D721Med (cell line): ENCODE measurements around the gene LMX1B.

Experiments used
- DNase-seq: peaks from one replicate; pipeline ENCODE4 v3.0.0; 2011; ENCODE audit warnings: low spot score; ENCODE audit not compliant: insufficient read length
- FAIRE-seq: peaks from 2 replicates; lab custom pipeline; 2011; peaks lifted over from hg19 to GRCh38; lab: Jason Lieb, UNC
- TF ChIP-seq, protein P1 (sequence below): IDR thresholded peaks from 2 replicates; pipeline ENCODE4 v1.5.1; 2012; ENCODE audit warnings: mild to moderate bottlenecking, control low read depth; ENCODE audit not compliant: insufficient read depth; ENCODE audit errors: missing control alignments

LMX1B gene

GRCh38 chr9:126743041-126743440 lies 129.3 kb downstream of the LMX1B start:
- FAIRE-seq, result no peak

DNA sequence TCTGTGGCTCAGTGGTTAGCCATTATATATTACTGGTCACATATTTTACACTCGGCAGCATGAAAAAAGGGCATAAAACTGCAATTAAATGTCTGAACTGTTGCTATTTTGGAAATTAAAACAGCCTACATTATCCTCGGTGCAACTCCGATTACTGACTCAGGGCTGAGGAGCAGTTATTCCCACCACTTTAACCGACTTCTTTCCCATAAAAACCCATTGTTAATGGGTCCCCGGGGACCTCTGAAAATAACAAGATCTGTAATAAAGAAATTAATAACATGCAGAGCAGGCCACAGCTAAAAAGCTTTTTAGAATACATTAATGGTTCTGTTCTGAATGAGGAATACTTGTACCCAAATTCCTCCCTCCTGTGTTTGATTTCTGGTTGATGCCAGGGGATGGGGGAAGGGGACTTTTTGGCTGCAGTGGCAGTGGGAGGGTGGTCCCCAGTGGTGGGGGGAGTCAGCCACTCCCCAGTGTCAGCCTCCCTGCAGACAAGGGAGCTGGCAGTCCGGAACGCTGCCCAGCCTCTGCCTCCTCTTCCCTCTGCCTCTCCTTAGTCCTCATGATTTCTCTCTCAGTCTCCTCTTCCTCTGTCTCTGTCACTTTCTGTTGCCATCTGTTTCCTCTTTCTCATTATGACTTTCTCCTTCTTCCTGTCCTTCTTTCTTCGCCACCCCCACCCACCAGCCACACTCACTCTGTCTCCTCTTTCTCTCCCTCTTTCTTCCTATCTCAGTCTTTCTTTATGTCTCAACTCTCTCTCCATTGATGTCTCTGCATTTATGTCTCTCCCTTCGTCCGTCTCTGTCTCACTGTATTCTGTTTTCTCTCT lies 132.1 kb downstream of the LMX1B start:
- DNase-seq, result no peak
- FAIRE-seq, result no peak
- TF ChIP-seq, protein P1, sequence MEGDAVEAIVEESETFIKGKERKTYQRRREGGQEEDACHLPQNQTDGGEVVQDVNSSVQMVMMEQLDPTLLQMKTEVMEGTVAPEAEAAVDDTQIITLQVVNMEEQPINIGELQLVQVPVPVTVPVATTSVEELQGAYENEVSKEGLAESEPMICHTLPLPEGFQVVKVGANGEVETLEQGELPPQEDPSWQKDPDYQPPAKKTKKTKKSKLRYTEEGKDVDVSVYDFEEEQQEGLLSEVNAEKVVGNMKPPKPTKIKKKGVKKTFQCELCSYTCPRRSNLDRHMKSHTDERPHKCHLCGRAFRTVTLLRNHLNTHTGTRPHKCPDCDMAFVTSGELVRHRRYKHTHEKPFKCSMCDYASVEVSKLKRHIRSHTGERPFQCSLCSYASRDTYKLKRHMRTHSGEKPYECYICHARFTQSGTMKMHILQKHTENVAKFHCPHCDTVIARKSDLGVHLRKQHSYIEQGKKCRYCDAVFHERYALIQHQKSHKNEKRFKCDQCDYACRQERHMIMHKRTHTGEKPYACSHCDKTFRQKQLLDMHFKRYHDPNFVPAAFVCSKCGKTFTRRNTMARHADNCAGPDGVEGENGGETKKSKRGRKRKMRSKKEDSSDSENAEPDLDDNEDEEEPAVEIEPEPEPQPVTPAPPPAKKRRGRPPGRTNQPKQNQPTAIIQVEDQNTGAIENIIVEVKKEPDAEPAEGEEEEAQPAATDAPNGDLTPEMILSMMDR, result no peak

More at GRCh38 chr9:126743041-126743440, 129.3 kb downstream of the LMX1B start:
- TF ChIP-seq, protein P1, result no peak
- DNase-seq, result no peak
